Panc1 (cell line): ENCODE measurements around the gene STK39.

Experiments used
- POLR2AphosphoS5 ChIP-seq: IDR thresholded peaks from 2 replicates; pipeline ENCODE4 v1.6.1; 2012; ENCODE audit warnings: mild to moderate bottlenecking, low read depth, low read length, moderate library complexity
- TCF7L2 ChIP-seq: IDR thresholded peaks from 2 replicates; pipeline ENCODE4 v1.6.1; 2011; ENCODE audit warnings: mild to moderate bottlenecking, low read depth, low read length, inconsistent platforms
- TF ChIP-seq, protein P1 (sequence below): fragments of 450-650 bp; IDR thresholded peaks from 2 replicates; pipeline ENCODE4 v1.5.1; 2017; ENCODE audit warnings: mild to moderate bottlenecking
- TF ChIP-seq, protein P2 (sequence below), 2 experiments: IDR thresholded peaks; 2 replicates each; pipeline ENCODE4 v1.6.1; 2011 to 2012; ENCODE audit warnings: low read depth in 2 of 2, control low read depth in 1 of 2, low read length in 1 of 2, mild to moderate bottlenecking in 1 of 2, moderate library complexity in 1 of 2; ENCODE audit not compliant: insufficient read depth in 1 of 2

DNA sequence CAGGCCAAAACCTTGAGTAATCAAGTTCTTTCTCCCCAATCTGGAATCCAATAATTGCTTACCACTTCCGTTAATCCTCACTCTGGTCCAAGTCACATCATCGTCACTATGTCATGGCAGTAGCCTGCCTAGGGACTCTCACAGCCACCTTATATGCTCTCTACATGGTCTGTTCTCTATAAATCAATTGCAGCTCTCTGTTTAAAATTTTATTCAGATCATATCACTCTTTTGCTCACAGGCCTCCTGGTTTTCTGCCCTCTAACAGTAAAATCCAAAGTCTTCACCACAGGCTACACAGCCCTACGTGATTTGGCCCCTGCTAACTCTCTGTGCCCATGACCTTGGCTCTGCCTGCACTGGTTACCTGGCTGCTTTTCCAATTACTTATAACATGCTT, 188.7 kb downstream of the STK39 start:
- TF ChIP-seq, protein P1, sequence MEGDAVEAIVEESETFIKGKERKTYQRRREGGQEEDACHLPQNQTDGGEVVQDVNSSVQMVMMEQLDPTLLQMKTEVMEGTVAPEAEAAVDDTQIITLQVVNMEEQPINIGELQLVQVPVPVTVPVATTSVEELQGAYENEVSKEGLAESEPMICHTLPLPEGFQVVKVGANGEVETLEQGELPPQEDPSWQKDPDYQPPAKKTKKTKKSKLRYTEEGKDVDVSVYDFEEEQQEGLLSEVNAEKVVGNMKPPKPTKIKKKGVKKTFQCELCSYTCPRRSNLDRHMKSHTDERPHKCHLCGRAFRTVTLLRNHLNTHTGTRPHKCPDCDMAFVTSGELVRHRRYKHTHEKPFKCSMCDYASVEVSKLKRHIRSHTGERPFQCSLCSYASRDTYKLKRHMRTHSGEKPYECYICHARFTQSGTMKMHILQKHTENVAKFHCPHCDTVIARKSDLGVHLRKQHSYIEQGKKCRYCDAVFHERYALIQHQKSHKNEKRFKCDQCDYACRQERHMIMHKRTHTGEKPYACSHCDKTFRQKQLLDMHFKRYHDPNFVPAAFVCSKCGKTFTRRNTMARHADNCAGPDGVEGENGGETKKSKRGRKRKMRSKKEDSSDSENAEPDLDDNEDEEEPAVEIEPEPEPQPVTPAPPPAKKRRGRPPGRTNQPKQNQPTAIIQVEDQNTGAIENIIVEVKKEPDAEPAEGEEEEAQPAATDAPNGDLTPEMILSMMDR = no peak
- TF ChIP-seq POLR2AphosphoS5 (no peak), TCF7L2 (no peak)
- TF ChIP-seq, protein P2, sequence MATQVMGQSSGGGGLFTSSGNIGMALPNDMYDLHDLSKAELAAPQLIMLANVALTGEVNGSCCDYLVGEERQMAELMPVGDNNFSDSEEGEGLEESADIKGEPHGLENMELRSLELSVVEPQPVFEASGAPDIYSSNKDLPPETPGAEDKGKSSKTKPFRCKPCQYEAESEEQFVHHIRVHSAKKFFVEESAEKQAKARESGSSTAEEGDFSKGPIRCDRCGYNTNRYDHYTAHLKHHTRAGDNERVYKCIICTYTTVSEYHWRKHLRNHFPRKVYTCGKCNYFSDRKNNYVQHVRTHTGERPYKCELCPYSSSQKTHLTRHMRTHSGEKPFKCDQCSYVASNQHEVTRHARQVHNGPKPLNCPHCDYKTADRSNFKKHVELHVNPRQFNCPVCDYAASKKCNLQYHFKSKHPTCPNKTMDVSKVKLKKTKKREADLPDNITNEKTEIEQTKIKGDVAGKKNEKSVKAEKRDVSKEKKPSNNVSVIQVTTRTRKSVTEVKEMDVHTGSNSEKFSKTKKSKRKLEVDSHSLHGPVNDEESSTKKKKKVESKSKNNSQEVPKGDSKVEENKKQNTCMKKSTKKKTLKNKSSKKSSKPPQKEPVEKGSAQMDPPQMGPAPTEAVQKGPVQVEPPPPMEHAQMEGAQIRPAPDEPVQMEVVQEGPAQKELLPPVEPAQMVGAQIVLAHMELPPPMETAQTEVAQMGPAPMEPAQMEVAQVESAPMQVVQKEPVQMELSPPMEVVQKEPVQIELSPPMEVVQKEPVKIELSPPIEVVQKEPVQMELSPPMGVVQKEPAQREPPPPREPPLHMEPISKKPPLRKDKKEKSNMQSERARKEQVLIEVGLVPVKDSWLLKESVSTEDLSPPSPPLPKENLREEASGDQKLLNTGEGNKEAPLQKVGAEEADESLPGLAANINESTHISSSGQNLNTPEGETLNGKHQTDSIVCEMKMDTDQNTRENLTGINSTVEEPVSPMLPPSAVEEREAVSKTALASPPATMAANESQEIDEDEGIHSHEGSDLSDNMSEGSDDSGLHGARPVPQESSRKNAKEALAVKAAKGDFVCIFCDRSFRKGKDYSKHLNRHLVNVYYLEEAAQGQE (IDR thresholded peaks at IDR 0.05; ENCODE audit: insufficient read depth in 1 of 2, low read depth in 2 of 2, low read length in 1 of 2) = no peak
